ENCODE measurements around the gene ALOX15B. TPM values are rescaled to one million over a fixed set of nuclear protein-coding genes. Genes with fewer than 3 reads are reported as not detected.

The ALOX15B gene
- polyA plus RNA-seq, 1 of the 3 experiments (the other 2 are of a cell fraction): not detected

GRCh38 chr17:8053600-8053999 is 14.7 kb downstream of the ALOX15B start:
- H3K9ac ChIP-seq: no peak overlapping the region
- no peaks in the 10 kb centered on the region for H3K9me3 ChIP-seq
- POLR2A ChIA-PET: no interaction called here
- H3K79me2 ChIP-seq (ENCODE audit: insufficient read depth): no peaks in the 10 kb centered on the region
- DNase-seq: no peak
- H3K4me2 ChIP-seq: no peak overlapping the region
- no peak for TF ChIP-seq USF2 (IDR thresholded peaks at IDR 0.05; ENCODE audit: borderline replicate concordance, low read depth, low read length)
- TF ChIP-seq FOSL2 (IDR thresholded peaks at IDR 0.05; ENCODE audit: borderline replicate concordance, low read depth): no peak
- no peak for TF ChIP-seq RFX5 (IDR thresholded peaks at IDR 0.05; ENCODE audit: low read length)
- TF ChIP-seq RAD21 (IDR thresholded peaks at IDR 0.05; ENCODE audit: low read length): no peak
- no peak for TF ChIP-seq YY1 (IDR thresholded peaks at IDR 0.05; ENCODE audit: low read depth)
- no peak overlapping the region for H3K4me3 ChIP-seq (ENCODE audit: low read depth in 2 of 2, low read length in 1 of 2)
- no peaks in the 10 kb centered on the region for H4K20me1 ChIP-seq (ENCODE audit: insufficient read depth)
- H2AFZ ChIP-seq (ENCODE audit: low read depth): no peak overlapping the region
- 84% methylated on average over 7 of the region's 7 CpGs for WGBS (ENCODE audit: low lambda C conversion rate)
- no peaks in the 10 kb centered on the region for H3K27me3 ChIP-seq (ENCODE audit: insufficient read depth)
- no peaks in the 10 kb centered on the region for H3K36me3 ChIP-seq (replicated peaks in 1 of 2; ENCODE audit: control insufficient read depth in 1 of 2, insufficient read depth in 2 of 2, low read length in 1 of 2)
- H3K4me1 ChIP-seq (ENCODE audit: control insufficient read depth in 1 of 2, insufficient read depth in 2 of 2, low read depth in 1 of 2, low read length in 1 of 2): peaks cover 0 to 3% of the 10 kb centered on the region in 2 experiments; a peak in 2 of 4 replicates
- CTCF ChIA-PET: interaction anchor here (0.7 to 1.5 kb wide), 4 partner anchors 11 to 228 kb away, joined by 3 read pairs; no protein-coding TSS in a partner anchor
- H3K9me2 ChIP-seq: no peaks in the 10 kb centered on the region
- no peaks in the 10 kb centered on the region for H3F3A ChIP-seq (replicated peaks; ENCODE audit: insufficient read depth)
- no peak overlapping the region for H3K27ac ChIP-seq (ENCODE audit: low read depth in 2 of 2, low read length in 1 of 2)

- peaks cover 15% of the 10 kb centered on the region; the same call in 1 of the 2 replicates for H3K27me3 ChIP-seq (ENCODE audit: insufficient read depth)
- ChIA-PET POLR2A (interaction anchor here (1.3 kb wide), 1 partner anchor 140 kb away, joined by 3 read pairs; the partner anchor contains the start of gene RNF227), CTCF (interaction anchor here (1.5 to 8.9 kb wide), 13 partner anchors 12 to 313 kb away, joined by 7 to 390 read pairs (median 69); partner anchors contain the start of genes ALOX12B, ALOXE3 and NAA38)
- H3K4me1 ChIP-seq (ENCODE audit: control insufficient read depth in 1 of 2, insufficient read depth in 2 of 2, low read depth in 1 of 2, low read length in 1 of 2): peaks cover 0 to 6% of the 10 kb centered on the region in 2 experiments; a peak in 2 of 4 replicates
- no peaks in the 10 kb centered on the region for H3F3A ChIP-seq (replicated peaks; ENCODE audit: insufficient read depth)
- H3K9ac ChIP-seq: no peak overlapping the region
- TF ChIP-seq YY1 (IDR thresholded peaks at IDR 0.05; ENCODE audit: low read depth) (no peak), ELF1 (IDR thresholded peaks at IDR 0.05) (no peak), REST (IDR thresholded peaks at IDR 0.05; ENCODE audit: low read depth, low read length) (no peak), RAD21 (IDR thresholded peaks at IDR 0.05; ENCODE audit: low read length) (no peak), NRF1 (IDR thresholded peaks at IDR 0.05; ENCODE audit: low read depth, low read length) (no peak)
- WGBS (ENCODE audit: low lambda C conversion rate): 71% methylated on average over 3 of the region's 3 CpGs
- no peaks in the 10 kb centered on the region for H3K36me3 ChIP-seq (replicated peaks in 1 of 2; ENCODE audit: control insufficient read depth in 1 of 2, insufficient read depth in 2 of 2, low read length in 1 of 2)
- no peaks in the 10 kb centered on the region for H4K20me1 ChIP-seq (ENCODE audit: insufficient read depth)
- no peak overlapping the region for H2AFZ ChIP-seq (ENCODE audit: low read depth)
- H3K27ac ChIP-seq (ENCODE audit: low read depth in 2 of 2, low read length in 1 of 2): no peak overlapping the region
- no peaks in the 10 kb centered on the region for H3K79me2 ChIP-seq (ENCODE audit: insufficient read depth)
- DNase-seq: no peak
- no peaks in the 10 kb centered on the region for H3K9me2 ChIP-seq
- no peaks in the 10 kb centered on the region for H3K9me3 ChIP-seq
- no peak overlapping the region for H3K4me3 ChIP-seq (ENCODE audit: low read depth in 2 of 2, low read length in 1 of 2)
- 0 out of 2 replicates have a peak overlapping the region, but pooled peaks have one; percentile 23 for H3K4me2 ChIP-seq
These were observed 17.0 kb downstream of the ALOX15B start for GRCh38 chr17:8055851-8056231.
